HepG2 (cell line): ENCODE results near the gene CES2. TPM values are rescaled to one million over a fixed set of nuclear protein-coding genes. Genes with fewer than 3 reads are reported as not detected.

Experiments
- BRCA1 ChIP-seq: sonication (generic); formaldehyde crosslinking; IDR thresholded peaks from 2 replicates; pipeline ENCODE4 v1.4.0; 2020; ENCODE audit warnings: missing genetic modification reagents
- DMAP1 ChIP-seq: IDR thresholded peaks from 2 replicates; pipeline ENCODE4 v1.6.1; 2016
- GPN1 ChIP-seq: sonication (generic); formaldehyde crosslinking; IDR thresholded peaks from 2 replicates; pipeline ENCODE4 v1.5.1; 2020; ENCODE audit warnings: missing genetic modification reagents, borderline replicate concordance
- HMG20B ChIP-seq: conservative IDR thresholded peaks from 2 replicates; pipeline ENCODE4 v1.6.1; 2016; ENCODE audit warnings: missing genetic modification reagents, missing compliant biosample characterization
- HOXA3 ChIP-seq: sonication (generic); formaldehyde crosslinking; IDR thresholded peaks from 2 replicates; pipeline ENCODE4 v1.5.0; 2020; ENCODE audit warnings: missing genetic modification reagents
- KDM1A ChIP-seq: IDR thresholded peaks from 2 replicates; pipeline ENCODE4 v1.6.1; 2016; ENCODE audit warnings: missing compliant biosample characterization
- MATR3 ChIP-seq: sonication (generic); formaldehyde crosslinking; IDR thresholded peaks from 2 replicates; pipeline ENCODE4 v1.4.0; 2020; ENCODE audit warnings: missing genetic modification reagents
- NCOA1 ChIP-seq: sonication (generic); formaldehyde crosslinking; IDR thresholded peaks from 2 replicates; pipeline ENCODE4 v1.9.0; 2021; ENCODE audit warnings: missing genetic modification reagents
- NFE2L1 ChIP-seq: sonication (generic); formaldehyde crosslinking; IDR thresholded peaks from 2 replicates; pipeline ENCODE4 v1.4.0; 2020; ENCODE audit warnings: missing genetic modification reagents, mild to moderate bottlenecking, borderline replicate concordance
- SRSF4 ChIP-seq: fragments of 200-400 bp; formaldehyde crosslinking; IDR thresholded peaks from one replicate; pipeline ENCODE4 v1.6.1; 2018; ENCODE audit warnings: mild to moderate bottlenecking, low read depth, low read length, moderate library complexity; ENCODE audit not compliant: poor library complexity, severe bottlenecking
- ZBTB20 ChIP-seq: sonication (generic); formaldehyde crosslinking; IDR thresholded peaks from 2 replicates; pipeline ENCODE4 v1.8.1; 2023; ENCODE audit warnings: missing genetic modification reagents, low read depth, mild to moderate bottlenecking, borderline replicate concordance
- ZFP36L1 ChIP-seq: sonication (generic); formaldehyde crosslinking; IDR thresholded peaks from 2 replicates; pipeline ENCODE4 v1.8.0; 2022; ENCODE audit warnings: mild to moderate bottlenecking, missing genetic modification reagents, moderate library complexity
- ZNF20 ChIP-seq: sonication (generic); formaldehyde crosslinking; IDR thresholded peaks from 2 replicates; pipeline ENCODE4 v1.4.0; 2020; ENCODE audit warnings: mild to moderate bottlenecking, moderate library complexity, missing genetic modification reagents
- ZNF383 ChIP-seq: sonication (generic); formaldehyde crosslinking; IDR thresholded peaks from 2 replicates; pipeline ENCODE4 v1.4.0; 2020; ENCODE audit warnings: missing genetic modification reagents, mild to moderate bottlenecking, borderline replicate concordance
- ZNF678 ChIP-seq: sonication (generic); formaldehyde crosslinking; IDR thresholded peaks from 2 replicates; pipeline ENCODE4 v1.4.0; 2020; ENCODE audit warnings: mild to moderate bottlenecking, missing genetic modification reagents
- ZNF737 ChIP-seq: sonication (generic); formaldehyde crosslinking; IDR thresholded peaks from 2 replicates; pipeline ENCODE4 v1.5.0; 2020; ENCODE audit warnings: missing genetic modification reagents, mild to moderate bottlenecking, borderline replicate concordance
- ZNF883 ChIP-seq: sonication (generic); formaldehyde crosslinking; IDR thresholded peaks from 2 replicates; pipeline ENCODE4 v1.5.1; 2020; ENCODE audit warnings: mild to moderate bottlenecking, missing genetic modification reagents; ENCODE audit errors: not compliant biosample characterization
- polyA plus RNA-seq, 8 experiments: library from polyadenylated mRNA; depleted of rRNA in 3 of 8; stranded (reverse) in 7 of 8; unstranded in 1 of 8; fragments of >200 nt; fragmentation: Illumina TruSeq in 4 of 8; extraction: Trizol in 4 of 8; gene quantifications; 2 replicates each; pipeline versions ENCODE4 v1.2.1 to v1.2.3, GENCODE V29; 2011 to 2016; ENCODE audit warnings: low read depth in 4 of 8, missing spikeins in 1 of 8, mixed read lengths in 1 of 8; ENCODE audit not compliant: insufficient read depth in 1 of 8
- total RNA-seq, 5 experiments: library from RNA; depleted of rRNA; stranded (reverse); fragments of >200 nt; fragmentation: Illumina TruSeq; extraction: Trizol; gene quantifications; 2 replicates each; pipeline ENCODE4 v1.2.3, GENCODE V29; 2016; ENCODE audit warnings: low read depth in 1 of 5
- TF ChIP-seq, protein P1 (sequence below): IDR thresholded peaks from 2 replicates; pipeline ENCODE4 v1.6.1; 2016; ENCODE audit warnings: mild to moderate bottlenecking
- TF ChIP-seq, protein P2 (sequence below): IDR thresholded peaks from 2 replicates; pipeline ENCODE4 v1.6.1; 2016; ENCODE audit warnings: missing genetic modification reagents, missing compliant biosample characterization
- TF ChIP-seq, protein P3 (sequence below): sonication (generic); formaldehyde crosslinking; IDR thresholded peaks from 2 replicates; pipeline ENCODE4 v1.9.0; 2022; ENCODE audit warnings: missing genetic modification reagents, mild to moderate bottlenecking, borderline replicate concordance
- TF ChIP-seq, protein P4 (sequence below), 2 experiments: IDR thresholded peaks; 2 replicates each; pipeline ENCODE4 v1.6.1; 2011 to 2012; ENCODE audit warnings: low read length in 2 of 2, borderline replicate concordance in 1 of 2, low read depth in 1 of 2, mild to moderate bottlenecking in 1 of 2, moderate library complexity in 1 of 2
- TF ChIP-seq, protein P5 (sequence below): IDR thresholded peaks from 2 replicates; pipeline ENCODE4 v1.6.1; 2018; ENCODE audit warnings: missing genetic modification reagents, mild to moderate bottlenecking, missing compliant biosample characterization

CES2 gene
- total and polyA plus RNA-seq, 2 of the 13 experiments (the other 11 are each of a cell fraction or from before 2014, with no cell fraction given): 50.6 to 63.8 TPM

DNA sequence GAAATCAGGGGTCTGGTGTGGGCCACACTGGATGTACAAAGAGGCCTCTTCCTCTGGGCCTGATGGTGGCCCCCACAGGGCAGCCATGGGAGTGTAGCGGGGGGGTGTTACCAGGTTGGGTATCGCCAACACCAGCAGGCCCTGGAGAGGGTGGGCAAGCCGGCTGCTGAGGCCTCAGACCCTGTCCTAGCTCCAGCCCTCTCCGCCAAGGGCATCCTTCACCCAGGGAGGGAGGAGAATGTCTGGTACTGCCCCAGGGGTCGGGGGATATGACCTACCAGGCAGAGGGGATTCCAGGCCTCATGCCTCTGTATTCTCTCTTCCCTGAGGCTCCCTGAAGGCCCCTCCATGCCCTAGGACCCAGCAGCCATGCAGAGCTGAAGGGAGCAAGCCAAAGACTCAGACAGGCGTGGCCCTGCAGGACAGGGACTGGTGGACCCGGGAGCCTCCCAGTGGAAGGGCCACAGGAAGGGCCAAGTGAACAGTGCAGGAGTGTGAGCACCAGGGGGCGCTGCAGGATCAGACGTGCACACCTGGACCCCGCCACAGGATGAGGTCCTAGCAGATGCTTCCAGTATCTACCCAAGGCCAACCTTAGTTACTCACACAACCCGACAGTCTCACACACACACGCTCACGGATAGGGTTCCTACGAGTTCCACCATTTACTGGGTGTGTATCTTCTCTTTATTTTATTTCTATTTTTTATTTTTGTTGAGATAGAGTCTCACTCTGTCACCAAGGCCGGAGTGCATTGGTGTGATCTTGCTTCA lies 42.2 kb downstream of the CES2 start (continued):
- TF ChIP-seq, protein P1, sequence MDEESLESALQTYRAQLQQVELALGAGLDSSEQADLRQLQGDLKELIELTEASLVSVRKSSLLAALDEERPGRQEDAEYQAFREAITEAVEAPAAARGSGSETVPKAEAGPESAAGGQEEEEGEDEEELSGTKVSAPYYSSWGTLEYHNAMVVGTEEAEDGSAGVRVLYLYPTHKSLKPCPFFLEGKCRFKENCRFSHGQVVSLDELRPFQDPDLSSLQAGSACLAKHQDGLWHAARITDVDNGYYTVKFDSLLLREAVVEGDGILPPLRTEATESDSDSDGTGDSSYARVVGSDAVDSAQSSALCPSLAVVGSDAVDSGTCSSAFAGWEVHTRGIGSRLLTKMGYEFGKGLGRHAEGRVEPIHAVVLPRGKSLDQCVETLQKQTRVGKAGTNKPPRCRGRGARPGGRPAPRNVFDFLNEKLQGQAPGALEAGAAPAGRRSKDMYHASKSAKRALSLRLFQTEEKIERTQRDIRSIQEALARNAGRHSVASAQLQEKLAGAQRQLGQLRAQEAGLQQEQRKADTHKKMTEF (CRISPR knock-in tag): peak; percentile 82
- TF ChIP-seq DMAP1 (CRISPR knock-in tag) (no peak), ZNF678 (CRISPR knock-in tag) (no peak), NCOA1 (no peak), ZNF883 (peak; percentile 75), MATR3 (CRISPR knock-in tag) (no peak), ZBTB20 (CRISPR knock-in tag) (no peak), ZNF737 (CRISPR knock-in tag) (no peak), SRSF4 (no peak), GPN1 (no peak), ZNF20 (no peak), KDM1A (peak; percentile 30; the same call in 1 of the 2 replicates), BRCA1 (CRISPR knock-in tag) (no peak), ZFP36L1 (no peak), HOXA3 (peak; percentile 70; the same call in 1 of the 2 replicates), HMG20B (no peak), NFE2L1 (CRISPR knock-in tag) (no peak), ZNF383 (no peak)
- TF ChIP-seq, protein P2, sequence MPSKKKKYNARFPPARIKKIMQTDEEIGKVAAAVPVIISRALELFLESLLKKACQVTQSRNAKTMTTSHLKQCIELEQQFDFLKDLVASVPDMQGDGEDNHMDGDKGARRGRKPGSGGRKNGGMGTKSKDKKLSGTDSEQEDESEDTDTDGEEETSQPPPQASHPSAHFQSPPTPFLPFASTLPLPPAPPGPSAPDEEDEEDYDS (CRISPR knock-in tag): peak; percentile 73
- TF ChIP-seq, protein P3, sequence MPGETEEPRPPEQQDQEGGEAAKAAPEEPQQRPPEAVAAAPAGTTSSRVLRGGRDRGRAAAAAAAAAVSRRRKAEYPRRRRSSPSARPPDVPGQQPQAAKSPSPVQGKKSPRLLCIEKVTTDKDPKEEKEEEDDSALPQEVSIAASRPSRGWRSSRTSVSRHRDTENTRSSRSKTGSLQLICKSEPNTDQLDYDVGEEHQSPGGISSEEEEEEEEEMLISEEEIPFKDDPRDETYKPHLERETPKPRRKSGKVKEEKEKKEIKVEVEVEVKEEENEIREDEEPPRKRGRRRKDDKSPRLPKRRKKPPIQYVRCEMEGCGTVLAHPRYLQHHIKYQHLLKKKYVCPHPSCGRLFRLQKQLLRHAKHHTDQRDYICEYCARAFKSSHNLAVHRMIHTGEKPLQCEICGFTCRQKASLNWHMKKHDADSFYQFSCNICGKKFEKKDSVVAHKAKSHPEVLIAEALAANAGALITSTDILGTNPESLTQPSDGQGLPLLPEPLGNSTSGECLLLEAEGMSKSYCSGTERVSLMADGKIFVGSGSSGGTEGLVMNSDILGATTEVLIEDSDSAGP (CRISPR knock-in tag): peak; percentile 82
- TF ChIP-seq, protein P4, sequence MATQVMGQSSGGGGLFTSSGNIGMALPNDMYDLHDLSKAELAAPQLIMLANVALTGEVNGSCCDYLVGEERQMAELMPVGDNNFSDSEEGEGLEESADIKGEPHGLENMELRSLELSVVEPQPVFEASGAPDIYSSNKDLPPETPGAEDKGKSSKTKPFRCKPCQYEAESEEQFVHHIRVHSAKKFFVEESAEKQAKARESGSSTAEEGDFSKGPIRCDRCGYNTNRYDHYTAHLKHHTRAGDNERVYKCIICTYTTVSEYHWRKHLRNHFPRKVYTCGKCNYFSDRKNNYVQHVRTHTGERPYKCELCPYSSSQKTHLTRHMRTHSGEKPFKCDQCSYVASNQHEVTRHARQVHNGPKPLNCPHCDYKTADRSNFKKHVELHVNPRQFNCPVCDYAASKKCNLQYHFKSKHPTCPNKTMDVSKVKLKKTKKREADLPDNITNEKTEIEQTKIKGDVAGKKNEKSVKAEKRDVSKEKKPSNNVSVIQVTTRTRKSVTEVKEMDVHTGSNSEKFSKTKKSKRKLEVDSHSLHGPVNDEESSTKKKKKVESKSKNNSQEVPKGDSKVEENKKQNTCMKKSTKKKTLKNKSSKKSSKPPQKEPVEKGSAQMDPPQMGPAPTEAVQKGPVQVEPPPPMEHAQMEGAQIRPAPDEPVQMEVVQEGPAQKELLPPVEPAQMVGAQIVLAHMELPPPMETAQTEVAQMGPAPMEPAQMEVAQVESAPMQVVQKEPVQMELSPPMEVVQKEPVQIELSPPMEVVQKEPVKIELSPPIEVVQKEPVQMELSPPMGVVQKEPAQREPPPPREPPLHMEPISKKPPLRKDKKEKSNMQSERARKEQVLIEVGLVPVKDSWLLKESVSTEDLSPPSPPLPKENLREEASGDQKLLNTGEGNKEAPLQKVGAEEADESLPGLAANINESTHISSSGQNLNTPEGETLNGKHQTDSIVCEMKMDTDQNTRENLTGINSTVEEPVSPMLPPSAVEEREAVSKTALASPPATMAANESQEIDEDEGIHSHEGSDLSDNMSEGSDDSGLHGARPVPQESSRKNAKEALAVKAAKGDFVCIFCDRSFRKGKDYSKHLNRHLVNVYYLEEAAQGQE (IDR thresholded peaks at IDR 0.05; ENCODE audit: borderline replicate concordance in 1 of 2, low read depth in 1 of 2, low read length in 2 of 2): peak in 1 of 2 experiments; percentile 44; a peak in 2 of 4 replicates
- TF ChIP-seq, protein P5, sequence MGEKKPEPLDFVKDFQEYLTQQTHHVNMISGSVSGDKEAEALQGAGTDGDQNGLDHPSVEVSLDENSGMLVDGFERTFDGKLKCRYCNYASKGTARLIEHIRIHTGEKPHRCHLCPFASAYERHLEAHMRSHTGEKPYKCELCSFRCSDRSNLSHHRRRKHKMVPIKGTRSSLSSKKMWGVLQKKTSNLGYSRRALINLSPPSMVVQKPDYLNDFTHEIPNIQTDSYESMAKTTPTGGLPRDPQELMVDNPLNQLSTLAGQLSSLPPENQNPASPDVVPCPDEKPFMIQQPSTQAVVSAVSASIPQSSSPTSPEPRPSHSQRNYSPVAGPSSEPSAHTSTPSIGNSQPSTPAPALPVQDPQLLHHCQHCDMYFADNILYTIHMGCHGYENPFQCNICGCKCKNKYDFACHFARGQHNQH (CRISPR knock-in tag): peak; percentile 84
